OCI-LY1 (cell line): Measurements from ENCODE around the gene MAFB.

Experiments
- H2AFZ ChIP-seq: fragments of 200-600 bp; sonication (generic), shearing (Covaris generic); 2 replicates; pipeline ENCODE4 v1.6.0; 2014; ENCODE audit warnings: antibody characterized with exemption, mild to moderate bottlenecking, low read length
- H3F3A ChIP-seq: fragments of 200-600 bp; sonication (generic), shearing (Covaris generic); 2 replicates; pipeline ENCODE4 v1.6.0; 2014; ENCODE audit warnings: mild to moderate bottlenecking, antibody characterized with exemption, low read length, moderate library complexity; ENCODE audit not compliant: insufficient read depth
- H3K27ac ChIP-seq: fragments of 200-600 bp; sonication (generic); 2 replicates; pipeline ENCODE4 v1.5.1; 2014; ENCODE audit warnings: low read length, mixed run types, mild to moderate bottlenecking, low read depth; ENCODE audit not compliant: poor library complexity, severe bottlenecking
- H3K27me3 ChIP-seq: fragments of 200-600 bp; sonication (generic); 2 replicates; pipeline ENCODE4 v1.6.0; 2014; ENCODE audit warnings: antibody characterized with exemption, mild to moderate bottlenecking, low read length, moderate library complexity; ENCODE audit not compliant: insufficient read depth
- H3K36me3 ChIP-seq: fragments of 200-600 bp; sonication (generic); 2 replicates; pipeline ENCODE4 v1.6.1; 2014; ENCODE audit warnings: mild to moderate bottlenecking, antibody characterized with exemption, low read length, moderate library complexity, mixed read lengths; ENCODE audit not compliant: insufficient read depth
- H3K4me1 ChIP-seq: fragments of 200-600 bp; sonication (generic); 2 replicates; pipeline ENCODE4 v1.5.1; 2014; ENCODE audit warnings: mild to moderate bottlenecking, low read length, moderate library complexity; ENCODE audit not compliant: insufficient read depth, severe bottlenecking
- H3K4me2 ChIP-seq: fragments of 200-600 bp; sonication (generic), shearing (Covaris generic); 2 replicates; pipeline ENCODE4 v1.6.1; 2014; ENCODE audit warnings: low read length
- H3K4me3 ChIP-seq: fragments of 200-600 bp; sonication (generic); 2 replicates; pipeline ENCODE4 v1.5.1; 2014; ENCODE audit warnings: low read length, low read depth, mild to moderate bottlenecking, mixed read lengths; ENCODE audit not compliant: poor library complexity, severe bottlenecking
- H3K79me2 ChIP-seq: fragments of 200-600 bp; shearing (Covaris generic); 2 replicates; pipeline ENCODE4 v1.6.1; 2016; ENCODE audit warnings: mixed run types, low read length, mixed read lengths; ENCODE audit not compliant: insufficient read depth
- H3K9ac ChIP-seq: fragments of 200-600 bp; sonication (generic), shearing (Covaris generic); 2 replicates; pipeline ENCODE4 v1.6.1; 2014; ENCODE audit warnings: mild to moderate bottlenecking, low read length, mixed read lengths
- H3K9me2 ChIP-seq: fragments of 200-600 bp; sonication (generic), shearing (Covaris generic); 2 replicates; pipeline ENCODE4 v1.6.1; 2014; ENCODE audit warnings: low read depth, mild to moderate bottlenecking, low read length, mixed read lengths
- H3K9me3 ChIP-seq: fragments of 200-600 bp; shearing (Covaris generic); 2 replicates; pipeline ENCODE4 v1.6.1; 2014; ENCODE audit warnings: low read length, mixed read lengths
- H4K20me1 ChIP-seq: fragments of 200-600 bp; sonication (generic), shearing (Covaris generic); 2 replicates; pipeline ENCODE4 v1.6.0; 2016; ENCODE audit warnings: mild to moderate bottlenecking, low read length; ENCODE audit not compliant: insufficient read depth
- CTCF ChIP-seq: fragments of 200-600 bp; sonication (generic), shearing (Covaris generic); IDR thresholded peaks from 2 replicates; pipeline ENCODE4 v1.5.1; 2017; ENCODE audit warnings: mild to moderate bottlenecking, antibody characterized with exemption, low read length, moderate library complexity, mixed read lengths
- EZH2 ChIP-seq: fragments of 200-600 bp; sonication (generic), shearing (Covaris generic); IDR thresholded peaks from 2 replicates; pipeline ENCODE4 v1.8.0; 2017; ENCODE audit warnings: borderline replicate concordance, mixed run types, mild to moderate bottlenecking, antibody characterized with exemption, low read length, moderate library complexity, mixed read lengths

Gene MAFB

GRCh38 chr20:40677343-40677924 lies 11.6 kb downstream of the MAFB start:
- Histone ChIP-seq H4K20me1 (no peaks in the 10 kb centered on the region), H3K27me3 (no peaks in the 10 kb centered on the region), H3K9me2 (no peaks in the 10 kb centered on the region), H3K9me3 (no peaks in the 10 kb centered on the region), H3K27ac (no peak overlapping the region), H3K9ac (no peak overlapping the region), H3K4me2 (no peak overlapping the region), H3K4me1 (no peaks in the 10 kb centered on the region), H3F3A (no peaks in the 10 kb centered on the region), H3K79me2 (no peaks in the 10 kb centered on the region), H3K36me3 (no peaks in the 10 kb centered on the region), H3K4me3 (no peak overlapping the region), H2AFZ (no peak overlapping the region)
- TF ChIP-seq CTCF: no peak
- no peak for TF ChIP-seq EZH2

GRCh38 chr20:40676491-40677269 lies 12.4 kb downstream of the MAFB start:
- no peaks in the 10 kb centered on the region for H3K9me3 ChIP-seq
- no peaks in the 10 kb centered on the region for H3K79me2 ChIP-seq
- no peaks in the 10 kb centered on the region for H3K27me3 ChIP-seq
- H2AFZ ChIP-seq: no peak overlapping the region
- H3K36me3 ChIP-seq: no peaks in the 10 kb centered on the region
- no peaks in the 10 kb centered on the region for H3K9me2 ChIP-seq
- no peaks in the 10 kb centered on the region for H4K20me1 ChIP-seq
- no peaks in the 10 kb centered on the region for H3K4me1 ChIP-seq
- H3K27ac ChIP-seq: no peak overlapping the region
- no peak overlapping the region for H3K9ac ChIP-seq
- no peaks in the 10 kb centered on the region for H3F3A ChIP-seq
- H3K4me2 ChIP-seq: no peak overlapping the region
- H3K4me3 ChIP-seq: no peak overlapping the region
- TF ChIP-seq EZH2: no peak
- TF ChIP-seq CTCF: no peak

GRCh38 chr20:40675599-40676221 lies 13.3 kb downstream of the MAFB start:
- Histone ChIP-seq H4K20me1 (no peaks in the 10 kb centered on the region), H3K9ac (no peak overlapping the region), H3K9me2 (no peaks in the 10 kb centered on the region), H3K79me2 (no peaks in the 10 kb centered on the region), H3K36me3 (no peaks in the 10 kb centered on the region), H3K4me2 (no peak overlapping the region), H3K9me3 (no peaks in the 10 kb centered on the region), H3K27ac (no peak overlapping the region), H3K4me1 (no peaks in the 10 kb centered on the region), H2AFZ (no peak overlapping the region), H3F3A (no peaks in the 10 kb centered on the region), H3K27me3 (no peaks in the 10 kb centered on the region), H3K4me3 (no peak overlapping the region)
- no peak for TF ChIP-seq CTCF
- TF ChIP-seq EZH2: no peak
